HG02981 (cell line): ENCODE data around the gene XRCC3.

ENCODE experiments used
- ATAC-seq: cut with Tn5 transposase; IDR thresholded peaks from one replicate; pipeline ENCODE4 v1.9.1; 2021; ENCODE audit warnings: mild to moderate bottlenecking, moderate library complexity; ENCODE audit not compliant: unreplicated experiment

Gene XRCC3

GRCh38 chr14:103715052-103716000 is at the start of gene XRCC3, which contains the start of gene ZFYVE21:
Gene XRCC3 (minus strand): TSS chr14:103715451. CDS start chr14:103711087, 4,364 bp downstream.
Gene ZFYVE21 (plus strand): TSS chr14:103715810. CDS start chr14:103715842, 32 bp downstream.
- peak; percentile 94 for ATAC-seq

- ATAC-seq = peak; percentile 83
Measured at GRCh38 chr14:103763730-103764488, 48.7 kb upstream of the XRCC3 start.

- no peak for ATAC-seq
Measured at GRCh38 chr14:103762541-103762940, 47.3 kb upstream of the XRCC3 start.

GRCh38 chr14:103762036-103762435 is 46.8 kb upstream of the XRCC3 start:
- ATAC-seq = no peak

- ATAC-seq = no peak
Measured at GRCh38 chr14:103758059-103758776, 43.0 kb upstream of the XRCC3 start.

- ATAC-seq = no peak
Measured at GRCh38 chr14:103755060-103755459, 39.8 kb upstream of the XRCC3 start.

GRCh38 chr14:103753774-103754173 is 38.5 kb upstream of the XRCC3 start:
- no peak for ATAC-seq

GRCh38 chr14:103749860-103750259 is 34.6 kb upstream of the XRCC3 start:
- no peak for ATAC-seq

GRCh38 chr14:103749452-103749851 is 34.2 kb upstream of the XRCC3 start:
- ATAC-seq = no peak

GRCh38 chr14:103748534-103748857 is 33.2 kb upstream of the XRCC3 start:
- ATAC-seq = no peak

- ATAC-seq = no peak
Measured at GRCh38 chr14:103746701-103747100, 31.4 kb upstream of the XRCC3 start.

GRCh38 chr14:103745424-103745823 is 30.2 kb upstream of the XRCC3 start:
- ATAC-seq = no peak

GRCh38 chr14:103744621-103745395 is 29.6 kb upstream of the XRCC3 start:
- no peak for ATAC-seq

GRCh38 chr14:103743691-103744090 is 28.4 kb upstream of the XRCC3 start:
- ATAC-seq = no peak

- no peak for ATAC-seq
Measured at GRCh38 chr14:103742499-103743255, 27.4 kb upstream of the XRCC3 start.

- no peak for ATAC-seq
Measured at GRCh38 chr14:103741876-103742275, 26.6 kb upstream of the XRCC3 start.

GRCh38 chr14:103740991-103741689 is 25.9 kb upstream of the XRCC3 start:
- no peak for ATAC-seq

- no peak for ATAC-seq
Measured at GRCh38 chr14:103739793-103740501, 24.7 kb upstream of the XRCC3 start.

GRCh38 chr14:103739466-103739792 is 24.2 kb upstream of the XRCC3 start:
- no peak for ATAC-seq
